ENCODE data around the gene RAD51.

- TF ChIP-seq CTCF (IDR thresholded peaks at IDR 0.05 in 4 of 5, conservative IDR thresholded peaks at IDR 0.05 in 1 of 5) (no peak), POLR2A (IDR thresholded peaks at IDR 0.05) (no peak)
Observed at GRCh38 chr15:40766906-40767837, 72.2 kb downstream of the RAD51 start.
